Measurements from ENCODE around the gene GALNT11. TPM values are rescaled to one million over a fixed set of nuclear protein-coding genes. Genes with fewer than 3 reads are reported as not detected.

The GALNT11 gene
- polyA plus RNA-seq, 1 donor (not counting 4 experiments of a cell fraction or from before 2014, with no cell fraction given) = 42.3 TPM

DNA sequence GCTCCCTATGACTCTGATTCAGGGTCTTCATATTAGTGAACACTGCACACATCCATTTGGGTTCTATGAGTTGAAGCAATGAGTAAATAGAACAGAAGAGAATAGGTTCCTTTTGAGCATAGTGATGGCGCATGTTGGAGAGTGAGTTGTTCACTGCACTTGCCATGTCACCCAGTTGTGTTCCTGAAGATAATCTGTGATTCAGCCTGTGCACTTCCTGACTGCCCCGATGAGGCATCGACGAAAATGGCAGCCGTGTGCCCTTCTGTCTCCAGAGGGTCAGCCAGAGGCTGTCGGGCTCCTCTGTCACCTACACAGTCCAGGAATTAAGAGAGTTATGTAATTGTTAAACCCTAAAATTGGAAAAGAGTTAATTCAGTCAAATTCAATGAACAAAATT lies 94.7 kb downstream of the GALNT11 start:
- H3K27me3 ChIP-seq (ENCODE audit: control insufficient read depth, extremely low read depth, insufficient read depth, low read length) = no peaks in the 10 kb centered on the region
- TF ChIP-seq EZH2 (IDR thresholded peaks at IDR 0.05; ENCODE audit: low read length) = no peak
- no peak overlapping the region for H3K4me2 ChIP-seq (ENCODE audit: control insufficient read depth, extremely low read depth, insufficient read depth, low read depth, low read length)
- DNase-seq (ENCODE audit: low read depth, low spot score) = no peak
- H3K9me1 ChIP-seq (ENCODE audit: control insufficient read depth, extremely low read depth, insufficient read depth, low read length) = no peaks in the 10 kb centered on the region
- no peaks in the 10 kb centered on the region for H3K79me2 ChIP-seq (ENCODE audit: control insufficient read depth, insufficient read depth, low read length)
- no peak overlapping the region for H2AFZ ChIP-seq (ENCODE audit: control insufficient read depth, low read length)
- no peaks in the 10 kb centered on the region for H4K20me1 ChIP-seq (ENCODE audit: control insufficient read depth, extremely low read depth, insufficient read depth, low read length)
- no peak overlapping the region for H3K4me3 ChIP-seq (ENCODE audit: control insufficient read depth in 2 of 3, extremely low read depth in 1 of 3, insufficient read depth in 2 of 3, low read depth in 1 of 3, low read length in 3 of 3)
- no peak overlapping the region for H3K9ac ChIP-seq (ENCODE audit: control insufficient read depth, extremely low read depth, insufficient read depth, low read length)
- dilution Hi-C loops (cut with MboI; ENCODE audit: extremely low pct_ligation_motif_present, low sequenced_read_pairs) = no loop called here
- peaks cover 26 to 32% of the 10 kb centered on the region in 2 experiments for H3K36me3 ChIP-seq (ENCODE audit: control insufficient read depth in 2 of 2, extremely low read depth in 1 of 2, insufficient read depth in 2 of 2, low read length in 2 of 2)
- H3K9me3 ChIP-seq (ENCODE audit: control insufficient read depth, low read depth, low read length) = no peaks in the 10 kb centered on the region
- H3K27ac ChIP-seq (ENCODE audit: control insufficient read depth, insufficient read depth, low read length) = no peak overlapping the region
- FAIRE-seq = no peak
- H3K4me1 ChIP-seq (ENCODE audit: control insufficient read depth, extremely low read depth, insufficient read depth, low read length) = no peaks in the 10 kb centered on the region

DNA sequence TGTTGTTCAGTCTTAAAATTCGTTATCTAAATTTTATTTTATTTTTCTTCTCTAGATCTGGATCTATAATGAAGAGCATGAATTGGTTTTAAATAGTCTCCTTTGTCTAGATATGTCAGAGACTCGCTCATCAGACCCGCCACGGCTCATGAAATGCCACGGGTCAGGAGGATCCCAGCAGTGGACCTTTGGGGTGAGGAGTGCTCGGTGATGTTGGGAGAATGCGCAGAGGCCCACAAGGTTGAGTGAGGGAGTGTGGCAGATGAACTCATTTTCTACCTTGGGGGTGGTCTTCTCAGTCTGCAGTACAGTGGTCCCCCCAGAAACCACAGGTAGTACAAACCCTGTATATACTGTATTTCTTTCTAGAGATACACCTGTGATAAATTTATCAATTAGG lies 95.3 kb downstream of the GALNT11 start:
- Histone ChIP-seq H4K20me1 (ENCODE audit: control insufficient read depth, extremely low read depth, insufficient read depth, low read length) (no peaks in the 10 kb centered on the region), H3K27me3 (ENCODE audit: control insufficient read depth, extremely low read depth, insufficient read depth, low read length) (no peaks in the 10 kb centered on the region), H3K27ac (ENCODE audit: control insufficient read depth, insufficient read depth, low read length) (no peak overlapping the region), H2AFZ (ENCODE audit: control insufficient read depth, low read length) (no peak overlapping the region), H3K9me1 (ENCODE audit: control insufficient read depth, extremely low read depth, insufficient read depth, low read length) (no peaks in the 10 kb centered on the region), H3K4me1 (ENCODE audit: control insufficient read depth, extremely low read depth, insufficient read depth, low read length) (no peaks in the 10 kb centered on the region), H3K9ac (ENCODE audit: control insufficient read depth, extremely low read depth, insufficient read depth, low read length) (no peak overlapping the region), H3K9me3 (ENCODE audit: control insufficient read depth, low read depth, low read length) (no peaks in the 10 kb centered on the region), H3K4me2 (ENCODE audit: control insufficient read depth, extremely low read depth, insufficient read depth, low read depth, low read length) (no peak overlapping the region), H3K36me3 (ENCODE audit: control insufficient read depth in 2 of 2, extremely low read depth in 1 of 2, insufficient read depth in 2 of 2, low read length in 2 of 2) (peaks cover 26 to 32% of the 10 kb centered on the region in 2 experiments), H3K79me2 (ENCODE audit: control insufficient read depth, insufficient read depth, low read length) (no peaks in the 10 kb centered on the region), H3K4me3 (ENCODE audit: control insufficient read depth in 2 of 3, extremely low read depth in 1 of 3, insufficient read depth in 2 of 3, low read depth in 1 of 3, low read length in 3 of 3) (no peak overlapping the region)
- no peak for TF ChIP-seq EZH2 (IDR thresholded peaks at IDR 0.05; ENCODE audit: low read length)
- TF ChIP-seq, protein P1, sequence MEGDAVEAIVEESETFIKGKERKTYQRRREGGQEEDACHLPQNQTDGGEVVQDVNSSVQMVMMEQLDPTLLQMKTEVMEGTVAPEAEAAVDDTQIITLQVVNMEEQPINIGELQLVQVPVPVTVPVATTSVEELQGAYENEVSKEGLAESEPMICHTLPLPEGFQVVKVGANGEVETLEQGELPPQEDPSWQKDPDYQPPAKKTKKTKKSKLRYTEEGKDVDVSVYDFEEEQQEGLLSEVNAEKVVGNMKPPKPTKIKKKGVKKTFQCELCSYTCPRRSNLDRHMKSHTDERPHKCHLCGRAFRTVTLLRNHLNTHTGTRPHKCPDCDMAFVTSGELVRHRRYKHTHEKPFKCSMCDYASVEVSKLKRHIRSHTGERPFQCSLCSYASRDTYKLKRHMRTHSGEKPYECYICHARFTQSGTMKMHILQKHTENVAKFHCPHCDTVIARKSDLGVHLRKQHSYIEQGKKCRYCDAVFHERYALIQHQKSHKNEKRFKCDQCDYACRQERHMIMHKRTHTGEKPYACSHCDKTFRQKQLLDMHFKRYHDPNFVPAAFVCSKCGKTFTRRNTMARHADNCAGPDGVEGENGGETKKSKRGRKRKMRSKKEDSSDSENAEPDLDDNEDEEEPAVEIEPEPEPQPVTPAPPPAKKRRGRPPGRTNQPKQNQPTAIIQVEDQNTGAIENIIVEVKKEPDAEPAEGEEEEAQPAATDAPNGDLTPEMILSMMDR (optimal IDR thresholded peaks at IDR 0.05 in 1 of 3, IDR thresholded peaks at IDR 0.05 in 1 of 3, conservative IDR thresholded peaks at IDR 0.05 in 1 of 3; ENCODE audit: extremely low read depth in 1 of 3, insufficient read depth in 2 of 3, low read length in 3 of 3) = no peak
- FAIRE-seq (no peak), DNase-seq (ENCODE audit: low read depth, low spot score) (no peak)
- dilution Hi-C loops (cut with MboI; ENCODE audit: extremely low pct_ligation_motif_present, low sequenced_read_pairs) = no loop called here

DNA sequence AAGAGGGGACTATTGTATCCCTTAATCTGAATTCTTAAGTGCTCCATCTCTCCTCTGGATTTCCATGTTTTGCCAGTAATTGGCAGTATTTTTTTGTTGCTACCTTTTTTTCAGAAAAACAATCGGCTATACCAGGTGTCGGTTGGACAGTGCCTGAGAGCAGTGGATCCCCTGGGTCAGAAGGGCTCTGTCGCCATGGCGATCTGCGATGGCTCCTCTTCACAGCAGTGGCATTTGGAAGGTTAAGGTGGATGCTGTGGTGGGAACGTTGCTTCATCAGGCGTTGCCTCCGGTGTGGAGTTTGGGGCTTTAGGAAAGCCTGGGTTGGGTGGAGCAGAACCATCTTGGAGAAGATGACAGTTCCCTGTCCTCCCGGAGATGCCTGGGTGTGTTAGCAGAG lies 96.0 kb downstream of the GALNT11 start:
- Histone ChIP-seq H3K4me3 (ENCODE audit: control insufficient read depth in 2 of 3, extremely low read depth in 1 of 3, insufficient read depth in 2 of 3, low read depth in 1 of 3, low read length in 3 of 3) (no peak overlapping the region), H3K79me2 (ENCODE audit: control insufficient read depth, insufficient read depth, low read length) (no peaks in the 10 kb centered on the region), H3K4me1 (ENCODE audit: control insufficient read depth, extremely low read depth, insufficient read depth, low read length) (no peaks in the 10 kb centered on the region), H3K9me3 (ENCODE audit: control insufficient read depth, low read depth, low read length) (no peaks in the 10 kb centered on the region), H2AFZ (ENCODE audit: control insufficient read depth, low read length) (no peak overlapping the region), H3K9me1 (ENCODE audit: control insufficient read depth, extremely low read depth, insufficient read depth, low read length) (no peaks in the 10 kb centered on the region), H3K4me2 (ENCODE audit: control insufficient read depth, extremely low read depth, insufficient read depth, low read depth, low read length) (no peak overlapping the region), H4K20me1 (ENCODE audit: control insufficient read depth, extremely low read depth, insufficient read depth, low read length) (no peaks in the 10 kb centered on the region), H3K27me3 (ENCODE audit: control insufficient read depth, extremely low read depth, insufficient read depth, low read length) (no peaks in the 10 kb centered on the region), H3K36me3 (ENCODE audit: control insufficient read depth in 2 of 2, extremely low read depth in 1 of 2, insufficient read depth in 2 of 2, low read length in 2 of 2) (peaks cover 26 to 32% of the 10 kb centered on the region in 2 experiments), H3K9ac (ENCODE audit: control insufficient read depth, extremely low read depth, insufficient read depth, low read length) (no peak overlapping the region), H3K27ac (ENCODE audit: control insufficient read depth, insufficient read depth, low read length) (no peak overlapping the region)
- TF ChIP-seq, protein P1 (optimal IDR thresholded peaks at IDR 0.05 in 1 of 3, IDR thresholded peaks at IDR 0.05 in 1 of 3, conservative IDR thresholded peaks at IDR 0.05 in 1 of 3; ENCODE audit: extremely low read depth in 1 of 3, insufficient read depth in 2 of 3, low read length in 3 of 3) = no peak
- dilution Hi-C loops (cut with MboI; ENCODE audit: extremely low pct_ligation_motif_present, low sequenced_read_pairs) = no loop called here
- FAIRE-seq (no peak), DNase-seq (ENCODE audit: low read depth, low spot score) (no peak)
